Astrocyte (in vitro differentiated cells and primary cell): Measurements from ENCODE around the gene C1orf21. TPM values are rescaled to one million over a fixed set of nuclear protein-coding genes. Genes with fewer than 3 reads are reported as not detected.

Source experiments
- DNase-seq: peaks from one replicate; pipeline ENCODE4 v3.0.0-alpha.2; 2010; ENCODE audit warnings: low read depth
- FAIRE-seq: peaks from 2 replicates; lab custom pipeline; 2011; peaks lifted over from hg19 to GRCh38; lab: Jason Lieb, UNC
- H2AFZ ChIP-seq: 2 replicates; pipeline ENCODE4 v1.6.0; 2012; ENCODE audit warnings: low read depth, low read length, inconsistent platforms
- H3K27ac ChIP-seq: 2 replicates; pipeline ENCODE4 v1.5.1; 2011; ENCODE audit warnings: low read depth, low read length, inconsistent platforms
- H3K27me3 ChIP-seq: 2 replicates; pipeline ENCODE4 v1.6.0; 2011; ENCODE audit warnings: low read length, inconsistent platforms; ENCODE audit not compliant: insufficient read depth
- H3K36me3 ChIP-seq: 2 replicates; pipeline ENCODE4 v1.5.1; 2011; ENCODE audit warnings: low read length, inconsistent platforms; ENCODE audit not compliant: insufficient read depth
- H3K4me1 ChIP-seq: 2 replicates; pipeline ENCODE4 v1.5.1; 2011; ENCODE audit warnings: low read length, inconsistent platforms; ENCODE audit not compliant: insufficient read depth
- H3K4me2 ChIP-seq: 2 replicates; pipeline ENCODE4 v1.6.0; 2012; ENCODE audit warnings: low read length, inconsistent platforms
- H3K4me3 ChIP-seq: 2 replicates; pipeline ENCODE4 v1.5.1; 2011; ENCODE audit warnings: low read depth, mild to moderate bottlenecking, low read length, inconsistent platforms; ENCODE audit not compliant: insufficient read depth
- H3K79me2 ChIP-seq: 2 replicates; pipeline ENCODE4 v1.6.0; 2012; ENCODE audit warnings: mild to moderate bottlenecking, low read length, inconsistent platforms; ENCODE audit not compliant: insufficient read depth
- H3K9ac ChIP-seq: 2 replicates; pipeline ENCODE4 v1.6.0; 2012; ENCODE audit warnings: mild to moderate bottlenecking, low read length, inconsistent platforms
- H3K9me3 ChIP-seq: 2 replicates; pipeline ENCODE4 v1.5.1; 2012; ENCODE audit warnings: low read depth, mild to moderate bottlenecking, low read length, inconsistent platforms; ENCODE audit not compliant: insufficient read depth
- H4K20me1 ChIP-seq: 2 replicates; pipeline ENCODE4 v1.6.0; 2012; ENCODE audit warnings: low read length, inconsistent platforms; ENCODE audit not compliant: insufficient read depth
- H3K27ac Mint-ChIP-seq: one replicate; pipeline ENCODE4 v1.8.0; 2021; ENCODE audit warnings: mild to moderate bottlenecking, mixed read lengths; ENCODE audit not compliant: unreplicated experiment
- H3K27me3 Mint-ChIP-seq: one replicate; pipeline ENCODE4 v1.8.0; 2021; ENCODE audit warnings: low read depth, mixed read lengths; ENCODE audit not compliant: unreplicated experiment
- H3K36me3 Mint-ChIP-seq: one replicate; pipeline ENCODE4 v1.8.0; 2021; ENCODE audit warnings: low read depth, mixed read lengths; ENCODE audit not compliant: unreplicated experiment
- H3K4me1 Mint-ChIP-seq: one replicate; pipeline ENCODE4 v1.8.0; 2021; ENCODE audit warnings: low read depth, mixed read lengths; ENCODE audit not compliant: unreplicated experiment
- H3K4me3 Mint-ChIP-seq: one replicate; pipeline ENCODE4 v1.8.0; 2021; ENCODE audit warnings: mild to moderate bottlenecking, moderate library complexity, mixed read lengths; ENCODE audit not compliant: unreplicated experiment
- H3K9me3 Mint-ChIP-seq: one replicate; pipeline ENCODE4 v1.8.0; 2021; ENCODE audit warnings: mild to moderate bottlenecking, mixed read lengths; ENCODE audit not compliant: unreplicated experiment
- CTCF ChIP-seq: IDR thresholded peaks from 2 replicates; pipeline ENCODE4 v1.5.1; 2011; ENCODE audit warnings: low read depth, mild to moderate bottlenecking, inconsistent platforms, low read length, moderate library complexity; ENCODE audit not compliant: insufficient read depth
- EZH2 ChIP-seq: IDR thresholded peaks from 2 replicates; pipeline ENCODE4 v1.6.1; 2012; ENCODE audit warnings: mild to moderate bottlenecking, low read length, inconsistent platforms; ENCODE audit not compliant: insufficient read depth
- total RNA-seq: library from RNA; stranded (reverse); gene quantifications from 2 replicates; pipeline ENCODE4 v1.2.1, GENCODE V29; 2021

C1orf21 gene
- total RNA-seq, 1 donor from 2014 or later = 15.1 TPM

DNA sequence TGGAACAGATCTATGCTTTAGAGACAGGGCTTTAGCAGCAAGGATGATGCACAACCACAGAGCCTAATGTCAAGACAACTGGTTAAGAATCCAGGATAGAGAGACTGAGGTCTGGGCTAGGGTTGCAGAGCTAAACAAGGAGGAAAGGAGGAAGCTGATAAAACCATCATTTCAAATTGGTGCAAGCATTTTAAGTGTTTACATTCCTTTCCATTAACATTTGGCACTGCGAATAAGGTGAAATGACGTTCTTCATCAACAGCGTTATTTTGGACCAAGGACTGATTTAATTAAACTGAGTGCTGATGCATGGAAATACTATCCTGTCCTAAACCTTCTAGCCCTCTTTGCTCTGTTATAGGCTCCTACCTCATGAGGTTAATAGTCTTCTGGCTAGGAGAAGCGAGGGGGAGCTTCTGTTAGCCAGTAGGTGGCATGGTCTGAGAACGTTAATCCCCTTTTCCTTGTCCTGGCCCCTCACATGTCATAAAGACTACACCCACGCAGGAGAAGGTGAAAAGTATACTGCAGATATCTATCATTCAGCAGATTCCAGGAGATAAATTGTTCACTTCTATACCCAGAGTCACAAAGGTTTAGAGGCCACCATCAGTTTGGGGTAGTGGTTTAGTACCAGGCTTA, 7.6 kb upstream of the C1orf21 start:
- no peak overlapping the region for H3K9ac ChIP-seq
- no peak overlapping the region for H3K4me3 ChIP-seq
- no peak overlapping the region for H3K4me3 Mint-ChIP-seq
- no peaks in the 10 kb centered on the region for H4K20me1 ChIP-seq
- no peak for DNase-seq
- peaks cover 2% of the 10 kb centered on the region for H3K36me3 Mint-ChIP-seq
- H3K4me1 ChIP-seq = no peaks in the 10 kb centered on the region
- no peaks in the 10 kb centered on the region for H3K79me2 ChIP-seq
- no peak for FAIRE-seq
- H2AFZ ChIP-seq = no peak overlapping the region
- peaks cover 11% of the 10 kb centered on the region for H3K27me3 Mint-ChIP-seq
- no peaks in the 10 kb centered on the region for H3K9me3 ChIP-seq
- H3K27ac ChIP-seq = no peak overlapping the region
- TF ChIP-seq CTCF = no peak
- TF ChIP-seq EZH2 = no peak
- no peaks in the 10 kb centered on the region for H3K4me1 Mint-ChIP-seq
- H3K4me2 ChIP-seq = no peak overlapping the region
- no peaks in the 10 kb centered on the region for H3K9me3 Mint-ChIP-seq
- H3K36me3 ChIP-seq = no peaks in the 10 kb centered on the region
- H3K27me3 ChIP-seq = peaks cover 9% of the 10 kb centered on the region
- no peak overlapping the region for H3K27ac Mint-ChIP-seq

GRCh38 chr1:184380468-184380867, 6.4 kb upstream of the C1orf21 start:
- TF ChIP-seq EZH2 = no peak
- TF ChIP-seq CTCF = no peak
- Histone ChIP-seq H3K4me3 (no peak overlapping the region), H3K36me3 (no peaks in the 10 kb centered on the region), H3K4me2 (no peak overlapping the region), H3K79me2 (no peaks in the 10 kb centered on the region), H3K9ac (no peak overlapping the region), H3K27me3 (peaks cover 9% of the 10 kb centered on the region), H3K4me1 (no peaks in the 10 kb centered on the region), H3K27ac (no peak overlapping the region), H3K9me3 (no peaks in the 10 kb centered on the region), H2AFZ (no peak overlapping the region), H4K20me1 (no peaks in the 10 kb centered on the region)
- H3K9me3 Mint-ChIP-seq = no peaks in the 10 kb centered on the region
- DNase-seq (no peak), FAIRE-seq (no peak)
- no peak overlapping the region for H3K4me3 Mint-ChIP-seq
- no peak overlapping the region for H3K27ac Mint-ChIP-seq
- H3K27me3 Mint-ChIP-seq = peaks cover 13% of the 10 kb centered on the region
- no peaks in the 10 kb centered on the region for H3K4me1 Mint-ChIP-seq
- peaks cover 2% of the 10 kb centered on the region for H3K36me3 Mint-ChIP-seq

DNA sequence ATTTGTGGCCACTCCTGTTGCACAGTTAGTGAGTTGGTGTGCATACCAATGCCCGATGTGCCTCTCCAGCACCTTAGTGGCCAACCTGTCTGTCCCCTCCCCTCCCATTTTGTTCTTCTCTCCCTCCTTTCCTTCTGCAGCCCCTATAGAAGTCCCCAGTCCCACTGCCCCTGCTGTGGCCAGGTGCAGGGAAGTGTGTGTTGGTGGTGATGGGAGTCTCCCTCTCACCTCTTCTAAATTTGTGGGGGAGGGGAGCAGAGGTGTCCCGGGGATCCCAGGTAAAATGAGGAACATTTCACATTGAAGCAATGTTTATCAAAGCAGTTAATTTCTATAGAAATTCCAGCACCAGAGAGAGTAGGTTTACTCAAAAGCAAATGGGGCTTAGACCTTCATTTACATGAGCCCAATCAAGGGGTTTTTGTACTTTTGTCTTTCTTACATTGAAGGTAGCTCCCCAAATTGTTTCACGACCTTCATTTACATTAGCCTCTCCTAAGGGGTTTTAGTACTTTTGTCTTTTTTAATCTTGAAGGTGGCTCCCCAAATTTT, 3.0 kb upstream of the C1orf21 start:
- Mint-ChIP-seq H3K27me3 (peaks cover 8% of the 10 kb centered on the region), H3K27ac (no peak overlapping the region), H3K4me3 (no peak overlapping the region), H3K9me3 (peaks cover 2% of the 10 kb centered on the region), H3K4me1 (peaks cover 5% of the 10 kb centered on the region), H3K36me3 (peaks cover 2% of the 10 kb centered on the region)
- no peaks in the 10 kb centered on the region for H3K79me2 ChIP-seq
- H3K9ac ChIP-seq = no peak overlapping the region
- no peaks in the 10 kb centered on the region for H3K9me3 ChIP-seq
- H3K27me3 ChIP-seq = peaks cover 5% of the 10 kb centered on the region
- H3K4me1 ChIP-seq = peaks cover 9% of the 10 kb centered on the region
- H3K4me3 ChIP-seq = no peak overlapping the region
- H3K4me2 ChIP-seq = no peak overlapping the region
- no peak for DNase-seq
- H3K36me3 ChIP-seq = no peaks in the 10 kb centered on the region
- TF ChIP-seq EZH2 = no peak
- no peak for TF ChIP-seq CTCF
- no peak for FAIRE-seq
- H4K20me1 ChIP-seq = no peaks in the 10 kb centered on the region
- no peak overlapping the region for H2AFZ ChIP-seq
- no peak overlapping the region for H3K27ac ChIP-seq
